ENCODE results near the gene COCH.

DNA sequence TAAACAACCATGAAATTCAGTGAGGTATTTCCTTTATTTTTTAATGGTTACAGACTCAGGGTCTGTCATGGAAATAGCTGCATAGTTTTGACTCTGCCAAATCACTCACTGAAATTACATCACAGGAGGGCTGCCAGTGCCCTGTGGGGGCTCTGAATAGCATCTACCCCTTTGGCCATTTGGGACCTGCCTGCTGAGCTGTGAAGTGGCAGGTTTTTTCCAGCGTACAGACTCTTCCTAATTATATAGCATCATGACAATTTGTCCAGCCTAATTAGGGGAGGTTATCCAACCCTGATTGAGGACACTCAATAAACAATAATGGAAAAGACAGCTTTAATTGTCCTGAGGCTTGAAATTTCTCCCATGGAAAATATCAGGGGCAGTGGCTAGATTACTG, 1.8 kb upstream of the COCH start:
- TF ChIP-seq POLR2AphosphoS5 (IDR thresholded peaks at IDR 0.05; ENCODE audit: borderline replicate concordance, low read depth, low read length) (no peak), EZH2 (IDR thresholded peaks at IDR 0.05) (no peak)

All from SK-N-MC (cell line).